Tibial nerve (tissue), 4 donors: Measurements from ENCODE around the gene MYH7. TPM values are rescaled to one million over a fixed set of nuclear protein-coding genes. Genes with fewer than 3 reads are reported as not detected.

ENCODE experiments used
- DNase-seq, 2 donors: peaks; one replicate each; pipeline ENCODE4 v3.0.0-alpha.2; 2019; ENCODE audit warnings: low spot score in 2 of 2
- H3K27ac ChIP-seq, 4 donors: fragments of 200-600 bp; sonication (generic) in 3 of 4; one replicate each; pipeline ENCODE4 v1.5.1; 2017 to 2019; ENCODE audit warnings: mild to moderate bottlenecking in 1 of 4
- H3K27me3 ChIP-seq, 2 donors: fragments of 200-600 bp; sonication (generic) in 1 of 2; one replicate each; pipeline versions ENCODE4 v1.5.1 to v1.6.0; 2017 to 2019
- H3K36me3 ChIP-seq, 3 donors: fragments of 200-600 bp; sonication (generic); one replicate each; pipeline ENCODE4 v1.5.1; 2018 to 2019
- H3K4me1 ChIP-seq, 4 donors: fragments of 200-600 bp; sonication (generic) in 3 of 4; one replicate each; pipeline ENCODE4 v1.5.1; 2017 to 2019
- H3K4me3 ChIP-seq, 4 donors: fragments of 200-600 bp; sonication (generic) in 3 of 4; one replicate each; pipeline ENCODE4 v1.5.1; 2017 to 2019; ENCODE audit warnings: mild to moderate bottlenecking in 1 of 4, moderate library complexity in 1 of 4
- H3K9me3 ChIP-seq, 4 donors: fragments of 200-600 bp; sonication (generic) in 3 of 4; one replicate each; pipeline ENCODE4 v1.5.1; 2017 to 2019
- EP300 ChIP-seq, 2 donors: sonication (generic); formaldehyde crosslinking; IDR thresholded peaks; one replicate each; pipeline ENCODE4 v1.6.1; 2017; ENCODE audit warnings: antibody characterized with exemption in 2 of 2, mild to moderate bottlenecking in 1 of 2
- POLR2A ChIP-seq, 2 donors: fragments of 450-650 bp; IDR thresholded peaks; one replicate each; pipeline ENCODE4 v1.6.1; 2017; ENCODE audit warnings: antibody characterized with exemption in 2 of 2, mild to moderate bottlenecking in 2 of 2, moderate library complexity in 2 of 2
- WGBS, 2 donors: methylation state at CpG; one replicate each; pipeline ENCODE4 v1.1.5; 2018; 5-methylcytosine and 5-hydroxymethylcytosine counted together
- total RNA-seq, 4 donors: library from RNA; depleted of rRNA; stranded (reverse); fragments of >200 nt; gene quantifications; one replicate each; pipeline ENCODE4 v1.1.0, GENCODE V29; 2016
- TF ChIP-seq, protein P1 (sequence below), 5 experiments: fragments of 200-600 bp in 3 of 5; fragments of 450-650 bp in 2 of 5; sonication (generic) in 3 of 5; IDR thresholded peaks; one replicate each; pipeline ENCODE4 v1.5.1; 2016 to 2019; ENCODE audit warnings: antibody characterized with exemption in 5 of 5, mild to moderate bottlenecking in 3 of 5, moderate library complexity in 2 of 5

Gene MYH7
- total RNA-seq, 4 donors from 2014 or later: 0.90 TPM; not detected in 3

DNA sequence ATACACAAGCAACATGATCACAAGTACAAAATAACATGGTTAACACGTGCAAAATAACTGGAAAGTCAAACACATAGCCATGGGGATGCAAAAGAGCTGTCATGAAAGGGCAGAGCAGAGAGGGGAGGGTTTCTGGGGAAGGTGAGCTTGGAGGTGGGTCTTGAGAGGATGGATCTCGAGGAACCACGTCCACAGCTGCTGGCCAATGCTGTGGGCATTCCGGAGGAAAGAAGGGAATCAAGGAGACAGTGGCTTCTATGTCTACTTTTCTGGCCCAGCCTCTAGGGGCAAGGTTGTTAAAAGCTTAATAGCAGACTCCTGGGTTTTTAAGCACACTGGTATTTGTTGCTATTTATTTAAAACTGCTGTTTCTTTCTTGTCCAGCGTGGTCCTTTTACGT is 8.4 kb upstream of the MYH7 start:
- no peak overlapping the region for H3K27ac ChIP-seq
- no peaks in the 10 kb centered on the region for H3K36me3 ChIP-seq
- TF ChIP-seq, protein P1, sequence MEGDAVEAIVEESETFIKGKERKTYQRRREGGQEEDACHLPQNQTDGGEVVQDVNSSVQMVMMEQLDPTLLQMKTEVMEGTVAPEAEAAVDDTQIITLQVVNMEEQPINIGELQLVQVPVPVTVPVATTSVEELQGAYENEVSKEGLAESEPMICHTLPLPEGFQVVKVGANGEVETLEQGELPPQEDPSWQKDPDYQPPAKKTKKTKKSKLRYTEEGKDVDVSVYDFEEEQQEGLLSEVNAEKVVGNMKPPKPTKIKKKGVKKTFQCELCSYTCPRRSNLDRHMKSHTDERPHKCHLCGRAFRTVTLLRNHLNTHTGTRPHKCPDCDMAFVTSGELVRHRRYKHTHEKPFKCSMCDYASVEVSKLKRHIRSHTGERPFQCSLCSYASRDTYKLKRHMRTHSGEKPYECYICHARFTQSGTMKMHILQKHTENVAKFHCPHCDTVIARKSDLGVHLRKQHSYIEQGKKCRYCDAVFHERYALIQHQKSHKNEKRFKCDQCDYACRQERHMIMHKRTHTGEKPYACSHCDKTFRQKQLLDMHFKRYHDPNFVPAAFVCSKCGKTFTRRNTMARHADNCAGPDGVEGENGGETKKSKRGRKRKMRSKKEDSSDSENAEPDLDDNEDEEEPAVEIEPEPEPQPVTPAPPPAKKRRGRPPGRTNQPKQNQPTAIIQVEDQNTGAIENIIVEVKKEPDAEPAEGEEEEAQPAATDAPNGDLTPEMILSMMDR (IDR thresholded peaks at IDR 0.05): no peak
- TF ChIP-seq EP300 (IDR thresholded peaks at IDR 0.05): no peak
- TF ChIP-seq POLR2A (IDR thresholded peaks at IDR 0.05): no peak
- no peak overlapping the region for H3K4me3 ChIP-seq
- no peaks in the 10 kb centered on the region for H3K9me3 ChIP-seq
- peaks cover 0 to 13% (median 0%) of the 10 kb centered on the region in 4 donors for H3K4me1 ChIP-seq
- H3K27me3 ChIP-seq: no peaks in the 10 kb centered on the region
- no peak for DNase-seq
- 66 to 68% methylated on average over 6 of the region's 6 CpGs for WGBS, 2 donors

DNA sequence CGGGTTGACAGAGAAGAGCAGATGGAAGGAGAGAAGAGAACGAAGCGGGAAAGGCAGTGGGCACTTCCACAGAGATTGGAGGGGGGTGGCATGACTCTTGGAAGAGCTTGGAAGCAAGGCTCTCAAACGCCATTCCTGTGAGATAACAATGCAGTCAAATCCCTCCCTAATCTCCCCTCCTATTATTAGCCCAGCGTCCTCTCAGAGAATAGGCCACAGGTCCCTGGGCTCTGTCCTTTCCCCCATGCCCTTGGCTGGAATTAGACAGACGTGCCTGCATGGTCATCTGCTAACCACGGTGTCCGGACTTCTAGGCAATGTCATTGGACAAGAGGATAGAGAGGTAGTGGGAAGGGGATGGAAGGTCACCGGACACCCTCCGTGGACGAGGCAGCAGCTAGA is 8.0 kb upstream of the MYH7 start:
- no peaks in the 10 kb centered on the region for H3K27me3 ChIP-seq
- H3K36me3 ChIP-seq: no peaks in the 10 kb centered on the region
- WGBS, 2 donors: 76 to 78% methylated on average over 11 of the region's 11 CpGs

DNA sequence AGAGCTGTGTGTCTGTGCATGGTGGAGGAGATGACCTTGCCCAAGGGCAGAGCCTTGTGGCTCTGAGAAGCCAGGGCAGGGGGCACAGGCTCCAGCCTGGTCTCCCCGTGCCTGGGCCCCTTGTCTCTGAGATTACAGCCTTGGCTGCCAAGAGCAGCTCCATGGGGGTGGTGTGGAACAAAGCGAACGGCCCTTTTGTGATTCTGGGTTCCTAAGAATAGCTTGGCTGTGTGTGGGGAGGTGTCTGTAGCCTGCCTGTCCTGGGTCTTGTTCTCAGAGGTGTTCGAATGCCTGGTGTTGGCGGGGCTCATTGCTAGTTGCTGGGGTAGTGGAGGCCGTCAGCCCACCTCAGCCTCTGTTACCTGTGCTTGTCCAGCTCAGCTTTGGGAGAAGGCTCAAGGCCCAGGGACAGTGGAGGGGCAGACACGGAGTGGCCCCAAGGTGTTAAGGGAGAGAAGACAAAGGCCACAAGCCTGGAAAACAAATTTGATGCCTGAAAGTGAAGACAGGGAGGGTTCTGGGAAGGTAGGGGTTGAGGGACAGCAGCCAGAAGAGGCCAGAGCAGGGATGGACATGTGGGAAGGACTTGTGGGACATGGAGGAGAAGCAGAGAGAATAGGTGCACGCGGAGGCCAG is 7.4 kb upstream of the MYH7 start:
- H3K4me3 ChIP-seq: no peak overlapping the region
- H3K27me3 ChIP-seq: no peaks in the 10 kb centered on the region
- H3K36me3 ChIP-seq: no peaks in the 10 kb centered on the region
- peaks cover 0 to 13% (median 0%) of the 10 kb centered on the region in 4 donors for H3K4me1 ChIP-seq
- WGBS, 2 donors: 70 to 72% methylated on average over 9 of the region's 9 CpGs
- H3K27ac ChIP-seq: no peak overlapping the region
- DNase-seq: no peak
- TF ChIP-seq POLR2A (IDR thresholded peaks at IDR 0.05): no peak
- no peaks in the 10 kb centered on the region for H3K9me3 ChIP-seq

More for the DNA sequence above, 8.0 kb upstream of the MYH7 start:
- no peak overlapping the region for H3K27ac ChIP-seq
- H3K9me3 ChIP-seq: no peaks in the 10 kb centered on the region
- no peak overlapping the region for H3K4me3 ChIP-seq
- no peak for TF ChIP-seq EP300 (IDR thresholded peaks at IDR 0.05)
- TF ChIP-seq POLR2A (IDR thresholded peaks at IDR 0.05): no peak
- TF ChIP-seq, protein P1 (IDR thresholded peaks at IDR 0.05): no peak
- peaks cover 0 to 13% (median 0%) of the 10 kb centered on the region in 4 donors for H3K4me1 ChIP-seq
- DNase-seq: no peak

DNA sequence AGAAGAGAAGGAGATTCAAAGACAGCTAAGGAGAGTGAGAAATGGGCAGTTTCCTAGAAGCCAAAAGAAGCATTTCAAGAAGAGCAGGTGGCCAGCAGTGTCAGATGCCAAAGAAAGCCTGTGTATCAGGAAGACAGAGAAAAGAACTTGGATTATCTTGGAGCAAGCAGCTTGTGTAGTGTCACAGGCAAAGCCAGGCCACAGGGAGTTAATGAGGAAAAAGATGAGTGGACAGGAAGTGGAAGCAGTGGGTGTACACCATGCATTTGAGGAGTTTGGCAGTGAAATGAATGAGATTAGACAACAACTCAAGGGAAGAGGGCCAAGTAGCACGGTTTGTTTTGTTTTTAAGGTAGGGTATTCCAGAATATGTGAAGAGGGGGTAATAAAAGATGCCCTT is 5.6 kb upstream of the MYH7 start:
- Histone ChIP-seq H3K27ac (no peak overlapping the region), H3K4me1 (peaks cover 0 to 4% (median 0%) of the 10 kb centered on the region in 4 donors)
- WGBS, 2 donors: 14 to 19% methylated on average over 1 of the region's 1 CpG

DNA sequence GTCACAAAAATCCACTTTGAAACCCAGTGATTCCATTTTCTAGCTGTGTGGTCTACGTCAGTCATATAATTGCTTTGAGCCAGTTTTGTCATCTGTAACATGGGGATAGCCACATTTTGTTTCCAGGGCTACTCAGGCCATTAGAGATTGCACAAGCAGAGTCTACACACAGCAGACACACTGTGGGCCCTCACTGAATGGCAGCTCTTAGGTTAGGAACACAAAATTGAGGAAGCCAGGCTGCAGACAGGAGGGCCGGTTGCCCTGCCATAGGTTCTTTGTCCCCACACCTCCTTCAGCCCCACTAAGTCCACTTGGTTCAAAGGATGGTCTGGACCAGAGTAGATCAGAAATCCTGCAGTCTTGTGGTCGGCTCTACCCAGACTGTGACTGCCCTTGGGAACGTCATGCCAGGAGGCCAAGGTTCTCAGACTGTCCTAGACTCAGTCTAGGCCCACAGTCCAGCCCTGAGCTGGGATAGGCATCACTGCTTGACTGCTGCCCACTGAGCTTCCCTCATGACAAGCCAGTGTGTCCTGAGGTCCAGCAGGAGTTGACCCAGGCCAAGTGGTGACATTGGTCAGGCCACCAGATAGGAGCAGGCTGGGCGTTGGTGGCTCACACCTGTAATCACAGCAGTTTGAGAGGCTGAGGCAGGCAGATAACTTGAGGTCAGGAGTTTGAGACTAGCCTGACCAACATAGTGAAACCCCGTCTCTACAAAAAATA is 3.8 kb upstream of the MYH7 start:
- 90 to 92% methylated on average over 6 of the region's 6 CpGs for WGBS, 2 donors
- H3K9me3 ChIP-seq: no peaks in the 10 kb centered on the region
- H3K27me3 ChIP-seq: no peaks in the 10 kb centered on the region
- H3K4me3 ChIP-seq: no peak overlapping the region
- H3K27ac ChIP-seq: no peak overlapping the region
- DNase-seq: no peak
- H3K4me1 ChIP-seq: no peaks in the 10 kb centered on the region
- H3K36me3 ChIP-seq: no peaks in the 10 kb centered on the region
- TF ChIP-seq, protein P1 (IDR thresholded peaks at IDR 0.05): no peak
- no peak for TF ChIP-seq POLR2A (IDR thresholded peaks at IDR 0.05)
- TF ChIP-seq EP300 (IDR thresholded peaks at IDR 0.05): no peak

More for the DNA sequence above, 5.6 kb upstream of the MYH7 start:
- no peak overlapping the region for H3K4me3 ChIP-seq
- no peaks in the 10 kb centered on the region for H3K36me3 ChIP-seq
- DNase-seq: no peak
- no peaks in the 10 kb centered on the region for H3K27me3 ChIP-seq
- TF ChIP-seq, protein P1 (IDR thresholded peaks at IDR 0.05): no peak
- no peak for TF ChIP-seq EP300 (IDR thresholded peaks at IDR 0.05)
- TF ChIP-seq POLR2A (IDR thresholded peaks at IDR 0.05): no peak
- no peaks in the 10 kb centered on the region for H3K9me3 ChIP-seq
